ENCODE data around the gene STX8.
"Not testable (repeated sequence)": the region's sequence is repeated elsewhere in the genome, so short reads cannot be mapped to it uniquely, and the experiment has no call there.

Gene STX8

DNA sequence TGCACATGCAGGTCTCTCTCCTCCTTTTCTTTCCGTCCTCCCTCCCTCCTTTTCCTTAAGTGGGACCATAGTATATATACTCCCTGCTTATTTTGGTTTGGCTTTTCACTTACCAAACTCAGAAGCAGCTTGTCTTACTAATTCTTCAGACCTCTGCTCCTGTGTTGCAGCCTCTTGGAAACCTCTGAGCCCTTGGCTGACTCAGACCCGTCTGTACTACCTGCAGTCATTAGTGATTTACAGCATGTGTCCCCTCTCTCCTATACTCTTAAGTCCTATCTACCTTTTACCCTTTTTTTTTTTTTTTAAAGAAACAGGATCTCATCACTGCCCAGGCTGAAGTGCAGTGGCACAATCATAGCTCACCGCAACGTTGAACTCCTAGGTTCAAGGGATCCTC, 207.0 kb downstream of the STX8 start:
- no peak for DNase-seq
- in situ Hi-C loops (cut with MboI; ENCODE audit: low pct_unique_long_range_greater_than_20kb, low sequenced_read_pairs), result no loop called here

GRCh38 chr17:9367156-9367555, 208.5 kb downstream of the STX8 start:
- in situ Hi-C loops (cut with MboI; ENCODE audit: low pct_unique_long_range_greater_than_20kb, low sequenced_read_pairs), result no loop called here
- DNase-seq, result no peak

DNA sequence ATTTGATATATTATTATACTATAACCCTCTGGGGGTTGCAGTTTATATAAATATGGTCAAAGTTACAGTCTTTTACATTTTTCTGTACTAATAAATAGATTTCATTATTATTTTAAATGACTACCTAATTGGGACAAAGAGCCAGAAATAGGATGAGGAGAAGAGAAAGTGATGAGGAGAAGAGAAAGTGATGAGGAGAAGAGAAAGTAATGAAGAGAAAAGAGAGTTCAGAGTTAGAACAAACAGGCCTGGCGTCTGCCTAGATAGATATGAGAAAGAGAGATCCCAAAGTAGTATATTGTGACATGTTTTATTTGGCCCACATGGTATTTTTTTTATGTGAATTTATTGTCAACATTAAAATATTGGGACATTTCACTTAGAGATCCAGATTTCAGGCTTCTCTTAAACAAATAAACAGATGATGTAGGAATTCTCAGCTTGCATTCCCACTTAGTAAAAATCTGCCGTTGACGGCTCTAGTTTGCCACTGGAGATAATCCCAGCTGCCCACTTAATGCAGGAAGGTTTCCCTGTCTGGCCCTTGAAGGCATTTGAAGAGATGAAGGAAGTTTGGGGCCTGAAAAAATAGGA, 210.7 kb downstream of the STX8 start:
- in situ Hi-C loops (cut with MboI; ENCODE audit: low pct_unique_long_range_greater_than_20kb, low sequenced_read_pairs), result no loop called here

GRCh38 chr17:9363440-9364350, 211.9 kb downstream of the STX8 start:
- in situ Hi-C loops (cut with MboI; ENCODE audit: low pct_unique_long_range_greater_than_20kb, low sequenced_read_pairs), result no loop called here
- DNase-seq, result no peak

More for the DNA sequence above, 210.7 kb downstream of the STX8 start:
- DNase-seq, result no peak

GRCh38 chr17:9361188-9361955, 214.2 kb downstream of the STX8 start:
- in situ Hi-C loops (cut with MboI; ENCODE audit: low pct_unique_long_range_greater_than_20kb, low sequenced_read_pairs), result no loop called here
- no peak for DNase-seq

- in situ Hi-C loops (cut with MboI; ENCODE audit: low pct_unique_long_range_greater_than_20kb, low sequenced_read_pairs), result no loop called here
- DNase-seq, result no peak
These were observed 214.9 kb downstream of the STX8 start for GRCh38 chr17:9360677-9361081.

DNA sequence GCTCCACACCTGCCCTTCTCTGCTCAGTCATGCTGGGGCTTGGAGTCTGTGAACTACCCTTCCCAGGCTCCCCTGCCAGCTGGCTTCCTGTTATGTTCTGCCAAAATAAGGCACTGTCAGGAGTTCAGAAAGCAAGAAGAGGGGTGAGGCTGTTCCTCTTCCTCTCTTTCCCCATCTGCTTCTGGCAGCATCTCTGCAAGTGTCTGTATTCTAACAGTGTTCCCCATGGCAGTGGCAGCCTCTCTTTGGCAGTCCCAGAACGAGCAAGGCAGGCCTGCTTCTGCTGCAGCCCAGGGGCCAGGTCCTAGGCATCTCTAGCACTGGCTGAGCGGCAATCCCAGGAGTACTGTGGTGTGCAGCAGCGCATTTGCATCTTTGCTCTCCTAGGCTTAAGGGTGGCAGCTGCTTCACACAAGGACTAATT, 219.1 kb downstream of the STX8 start:
- DNase-seq, result peak; percentile 56
- in situ Hi-C loops (cut with MboI; ENCODE audit: low pct_unique_long_range_greater_than_20kb, low sequenced_read_pairs), result no loop called here

DNA sequence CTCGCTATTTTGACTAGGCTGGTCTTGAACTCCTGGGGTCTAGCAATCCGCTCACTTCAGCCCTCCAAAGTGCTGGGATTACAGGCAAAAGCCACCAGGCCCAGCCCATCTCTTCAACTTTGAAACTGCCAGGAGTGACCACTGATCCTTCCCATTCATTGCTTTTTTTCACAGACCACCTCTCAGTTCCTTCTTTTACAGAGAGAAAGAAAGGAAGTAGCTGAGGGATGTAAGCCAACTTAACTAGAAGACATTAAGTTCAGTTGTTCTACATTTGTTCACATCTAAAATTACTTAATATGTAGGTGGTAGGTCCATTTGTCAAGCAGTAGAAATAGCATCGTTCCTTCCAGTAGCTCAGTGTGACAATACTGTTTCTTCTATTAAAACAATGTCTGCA, 219.8 kb downstream of the STX8 start:
- in situ Hi-C loops (cut with MboI; ENCODE audit: low pct_unique_long_range_greater_than_20kb, low sequenced_read_pairs), result no loop called here
- DNase-seq, result peak; percentile 18

DNA sequence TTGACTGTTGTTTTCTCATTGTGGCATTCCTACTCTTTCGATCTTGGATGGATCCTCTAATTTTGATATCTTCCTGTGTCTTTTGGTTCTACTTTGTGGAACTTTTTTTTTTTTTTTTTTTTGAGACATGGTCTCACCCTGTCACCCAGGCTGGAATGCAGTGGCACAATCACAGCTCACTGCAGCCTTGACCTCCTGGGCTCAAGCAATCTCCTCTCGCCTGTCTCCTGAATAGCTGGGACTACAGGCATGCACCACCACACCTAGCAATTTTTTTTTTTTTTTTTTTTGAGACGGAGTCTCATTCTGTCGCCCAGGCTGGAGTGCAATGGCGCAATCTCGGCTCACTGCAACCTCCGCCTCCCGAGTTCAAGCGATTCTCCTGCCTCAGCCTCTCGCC, 220.4 kb downstream of the STX8 start:
- in situ Hi-C loops (cut with MboI; ENCODE audit: low pct_unique_long_range_greater_than_20kb, low sequenced_read_pairs); DNase-seq: not testable (repeated sequence)

DNA sequence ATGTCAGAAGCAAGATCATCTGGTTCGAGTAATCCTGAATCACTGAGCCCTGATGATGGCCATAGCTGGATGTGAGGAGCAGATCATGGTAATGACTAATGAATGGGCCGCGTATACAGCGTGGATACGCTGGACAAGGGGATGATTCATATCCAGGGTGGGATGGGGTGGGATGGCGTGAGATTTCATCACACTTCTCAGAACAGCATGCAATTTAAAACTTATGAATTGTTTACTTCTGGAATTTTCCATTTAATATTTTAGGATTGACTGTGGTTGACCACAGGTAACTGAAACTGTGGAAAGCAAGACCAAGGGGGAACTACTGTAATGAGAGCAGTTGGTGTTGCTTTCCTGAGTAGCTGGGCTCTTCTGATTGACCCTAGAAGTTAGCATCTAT, 225.5 kb downstream of the STX8 start:
- in situ Hi-C loops (cut with MboI; ENCODE audit: low pct_unique_long_range_greater_than_20kb, low sequenced_read_pairs), result no loop called here
- DNase-seq, result no peak

GRCh38 chr17:9346296-9346926, 229.2 kb downstream of the STX8 start:
- in situ Hi-C loops (cut with MboI; ENCODE audit: low pct_unique_long_range_greater_than_20kb, low sequenced_read_pairs), result no loop called here
- peak; percentile 19 for DNase-seq

- in situ Hi-C loops (cut with MboI; ENCODE audit: low pct_unique_long_range_greater_than_20kb, low sequenced_read_pairs), result no loop called here
- DNase-seq, result no peak
These were observed 232.1 kb downstream of the STX8 start for GRCh38 chr17:9343516-9343915.

GRCh38 chr17:9342225-9342624, 233.4 kb downstream of the STX8 start:
- no peak for DNase-seq
- in situ Hi-C loops (cut with MboI; ENCODE audit: low pct_unique_long_range_greater_than_20kb, low sequenced_read_pairs), result no loop called here

DNA sequence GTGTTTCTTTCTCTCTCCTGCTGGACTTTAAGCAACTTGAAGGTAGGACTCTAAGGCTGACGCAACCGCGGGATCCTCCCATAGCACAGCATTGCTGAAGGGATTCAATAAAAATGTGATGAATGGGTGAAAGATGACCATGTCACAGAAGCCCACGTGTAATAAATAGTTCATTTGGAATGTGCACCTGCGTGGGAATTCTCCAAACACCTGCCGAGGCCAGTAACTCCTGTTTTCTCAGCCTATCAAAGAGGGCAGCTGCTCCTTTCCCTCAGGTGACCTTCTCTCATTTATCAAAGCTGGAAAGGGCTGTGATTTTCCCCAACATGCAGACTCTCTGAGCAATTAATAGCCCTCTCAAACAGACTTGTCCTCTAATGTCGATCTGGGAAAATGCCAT, 235.7 kb downstream of the STX8 start:
- in situ Hi-C loops (cut with MboI; ENCODE audit: low pct_unique_long_range_greater_than_20kb, low sequenced_read_pairs), result no loop called here
- no peak for DNase-seq

DNA sequence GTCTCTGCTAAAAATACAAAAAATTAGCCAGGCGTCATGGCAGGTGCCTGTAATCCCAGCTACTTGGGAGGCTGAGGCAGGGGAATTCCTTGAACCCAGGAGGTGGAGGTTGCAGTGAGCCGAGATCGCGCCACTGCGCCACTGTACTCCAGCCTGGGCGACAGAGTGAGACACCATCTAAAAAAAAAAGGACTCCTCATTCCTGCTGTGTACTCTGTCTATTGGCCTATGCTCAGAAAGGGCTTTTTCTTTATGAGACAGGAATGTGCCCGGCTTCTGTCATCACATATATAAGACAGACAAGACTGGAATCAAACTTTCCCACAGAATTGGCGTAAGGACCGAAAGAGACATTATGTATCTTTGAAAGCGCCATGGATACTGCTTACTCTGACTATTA, 236.1 kb downstream of the STX8 start:
- in situ Hi-C loops (cut with MboI; ENCODE audit: low pct_unique_long_range_greater_than_20kb, low sequenced_read_pairs); DNase-seq: not testable (repeated sequence)

GRCh38 chr17:9336817-9337216, 238.8 kb downstream of the STX8 start:
- in situ Hi-C loops (cut with MboI; ENCODE audit: low pct_unique_long_range_greater_than_20kb, low sequenced_read_pairs), result no loop called here
- DNase-seq, result no peak

GRCh38 chr17:9334536-9335446, 240.8 kb downstream of the STX8 start:
- in situ Hi-C loops (cut with MboI; ENCODE audit: low pct_unique_long_range_greater_than_20kb, low sequenced_read_pairs), result no loop called here
- no peak for DNase-seq

DNA sequence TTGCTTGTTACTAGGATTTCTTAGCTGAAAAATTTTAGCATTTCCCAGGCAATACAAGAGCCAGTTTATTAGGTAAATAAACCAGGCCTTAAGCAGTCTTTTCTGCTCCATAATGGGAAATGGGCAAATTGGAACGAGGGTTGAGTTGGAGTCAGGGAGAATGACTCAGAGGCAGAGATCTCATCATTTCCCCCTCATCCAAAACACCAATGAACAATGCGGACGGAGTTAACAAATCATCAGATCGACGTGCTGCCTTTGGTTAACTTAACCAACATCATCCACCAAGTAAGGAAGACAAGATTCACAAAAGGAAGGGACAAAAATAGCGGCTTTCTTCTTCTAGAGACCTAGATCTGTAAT, 243.5 kb downstream of the STX8 start:
- no peak for DNase-seq
- in situ Hi-C loops (cut with MboI; ENCODE audit: low pct_unique_long_range_greater_than_20kb, low sequenced_read_pairs), result no loop called here

Measured in KBM-7 (cell line).